GM12892 (cell line): ENCODE data around the gene S100A7. TPM values are rescaled to one million over a fixed set of nuclear protein-coding genes. Genes with fewer than 3 reads are reported as not detected.

ENCODE experiments used
- DNase-seq: peaks from one replicate; pipeline ENCODE4 v3.0.0; 2011; ENCODE audit not compliant: insufficient read length
- FAIRE-seq: peaks from 2 replicates; lab custom pipeline; 2011; peaks lifted over from hg19 to GRCh38; lab: Jason Lieb, UNC
- POLR2A ChIP-seq: IDR thresholded peaks from 2 replicates; pipeline ENCODE4 v1.6.1; 2011; ENCODE audit warnings: low read depth, low read length, control low read depth
- POLR2AphosphoS5 ChIP-seq: IDR thresholded peaks from 2 replicates; pipeline ENCODE4 v1.6.1; 2011; ENCODE audit warnings: low read depth, low read length, control low read depth
- TAF1 ChIP-seq: IDR thresholded peaks from 2 replicates; pipeline ENCODE4 v1.6.1; 2011; ENCODE audit warnings: low read depth, mild to moderate bottlenecking, control low read depth, low read length, borderline replicate concordance
- polyA plus RNA-seq: library from polyadenylated mRNA; unstranded; fragments of >200 nt; gene quantifications from one replicate; pipeline ENCODE4 v1.2.1, GENCODE V29; 2012; ENCODE audit warnings: missing spikeins, inconsistent platforms; ENCODE audit not compliant: missing spikeins

S100A7 gene
- polyA plus RNA-seq: not detected

- DNase-seq (no peak), FAIRE-seq (peak; percentile 38)
- TF ChIP-seq TAF1 (no peak), POLR2AphosphoS5 (no peak), POLR2A (no peak)
Observed at GRCh38 chr1:153460551-153460950, at the start of gene S100A7. Gene S100A7 (minus strand): TSS chr1:153460651. CDS start chr1:153459013, 1,638 bp downstream.

DNA sequence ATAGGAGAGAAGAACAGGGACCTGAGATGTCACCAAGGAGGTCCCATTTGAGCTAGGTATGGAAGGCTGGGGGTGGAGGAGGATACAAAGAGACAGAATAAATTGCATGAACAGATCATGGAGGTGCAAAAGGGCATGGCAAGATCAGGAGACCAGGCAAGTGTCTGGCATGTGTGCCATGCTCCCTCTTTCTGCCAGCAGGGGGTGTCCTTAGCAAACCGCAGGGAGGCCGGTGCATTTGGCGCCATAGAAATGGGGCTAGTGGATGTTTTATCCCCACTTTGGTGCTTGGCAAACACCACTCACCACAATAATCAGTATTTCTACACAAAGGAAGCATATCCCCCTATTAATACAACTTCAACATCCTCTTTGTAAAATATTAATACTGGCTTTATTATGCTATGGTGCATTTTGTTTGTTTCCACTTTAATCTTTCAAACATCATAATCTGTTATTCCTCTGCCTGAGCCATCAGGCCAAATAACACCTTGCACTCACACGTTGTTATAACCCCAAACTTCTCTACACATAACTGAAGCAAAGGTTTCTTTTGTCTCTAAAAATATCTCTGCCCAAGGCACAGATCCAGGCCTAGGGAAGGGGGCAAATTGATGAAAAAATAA lies 49.4 kb upstream of the S100A7 start:
- DNase-seq (peak; percentile 51), FAIRE-seq (no peak)
- TF ChIP-seq POLR2A: no peak
- TF ChIP-seq TAF1: no peak
- TF ChIP-seq POLR2AphosphoS5: no peak

DNA sequence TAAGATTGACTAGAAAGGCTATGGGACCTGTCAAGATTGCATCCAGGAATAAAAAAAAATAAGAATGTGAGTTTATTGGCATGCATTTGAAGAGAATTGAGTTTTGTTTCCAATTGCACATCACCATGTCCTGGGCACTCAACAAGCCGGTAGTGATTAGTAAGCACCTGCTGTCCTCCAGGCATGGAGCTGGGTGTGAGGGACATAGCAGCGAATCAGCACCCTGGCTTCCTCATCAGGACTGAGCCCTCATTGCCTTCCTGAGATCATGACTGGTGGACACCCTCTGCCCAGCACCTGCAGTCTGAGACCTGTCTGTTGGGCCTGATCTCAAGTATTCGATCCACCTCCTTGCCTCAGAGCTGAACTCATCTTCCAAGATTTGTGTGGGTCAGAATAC lies 48.6 kb upstream of the S100A7 start:
- FAIRE-seq (no peak), DNase-seq (no peak)
- TF ChIP-seq POLR2AphosphoS5: no peak
- TF ChIP-seq POLR2A: no peak
- no peak for TF ChIP-seq TAF1

DNA sequence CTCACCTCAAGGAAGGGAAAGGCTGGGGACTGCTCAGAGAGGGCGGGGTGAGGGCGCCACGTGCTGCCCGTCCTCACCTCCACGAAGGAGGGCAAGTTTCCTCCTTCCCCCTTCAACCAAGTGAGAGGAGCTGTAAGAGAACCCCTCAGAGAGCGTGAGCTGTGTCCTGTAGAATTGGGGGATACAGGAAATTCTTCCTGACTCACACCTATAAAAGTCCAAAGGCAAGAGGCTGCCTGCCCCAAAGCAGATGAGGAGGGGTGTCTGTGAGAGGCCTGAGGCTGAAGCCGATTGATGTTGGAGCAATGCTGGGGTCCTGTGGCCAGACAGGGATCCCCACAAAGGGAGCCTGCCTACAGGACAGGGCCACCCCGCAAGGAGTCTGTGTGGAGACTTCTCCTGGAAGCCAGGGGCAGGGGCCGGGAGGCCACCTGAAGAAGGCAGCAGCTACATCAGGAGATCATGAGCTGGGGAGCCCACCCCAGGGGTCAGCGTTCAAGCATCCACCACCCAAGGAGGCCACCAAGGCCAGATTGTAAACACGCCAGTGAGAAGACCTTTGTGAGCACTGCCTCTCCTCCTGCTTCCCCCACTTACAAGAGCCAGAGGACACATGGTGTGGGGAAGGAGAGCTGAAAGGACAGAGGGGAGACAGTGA lies 47.6 kb upstream of the S100A7 start:
- DNase-seq: no peak
- no peak for TF ChIP-seq POLR2A
- TF ChIP-seq POLR2AphosphoS5: no peak
- no peak for TF ChIP-seq TAF1
- no peak for FAIRE-seq

GRCh38 chr1:153506831-153507413 lies 46.5 kb upstream of the S100A7 start:
- DNase-seq (no peak), FAIRE-seq (no peak)
- no peak for TF ChIP-seq POLR2AphosphoS5
- no peak for TF ChIP-seq TAF1
- no peak for TF ChIP-seq POLR2A

DNA sequence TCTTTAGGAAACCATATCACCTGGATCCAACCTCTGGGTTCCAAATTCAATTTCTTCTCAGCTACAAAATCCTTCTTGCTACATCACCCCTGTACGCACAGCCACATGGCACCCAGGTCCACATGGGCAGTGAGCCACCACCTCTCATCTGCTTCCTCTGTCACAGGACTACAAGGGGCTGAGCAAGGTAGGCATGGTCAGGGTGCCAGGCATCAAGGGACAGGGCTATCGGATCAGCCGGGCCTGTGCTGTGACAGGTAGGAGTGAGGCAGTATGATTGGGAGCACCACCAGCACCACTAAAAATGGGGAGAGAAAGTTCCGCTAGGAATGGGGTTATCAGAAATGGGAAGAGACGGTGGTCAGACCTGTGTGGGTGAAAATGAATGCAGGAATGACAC lies 45.9 kb upstream of the S100A7 start:
- FAIRE-seq (no peak), DNase-seq (no peak)
- no peak for TF ChIP-seq POLR2AphosphoS5
- no peak for TF ChIP-seq POLR2A
- no peak for TF ChIP-seq TAF1

DNA sequence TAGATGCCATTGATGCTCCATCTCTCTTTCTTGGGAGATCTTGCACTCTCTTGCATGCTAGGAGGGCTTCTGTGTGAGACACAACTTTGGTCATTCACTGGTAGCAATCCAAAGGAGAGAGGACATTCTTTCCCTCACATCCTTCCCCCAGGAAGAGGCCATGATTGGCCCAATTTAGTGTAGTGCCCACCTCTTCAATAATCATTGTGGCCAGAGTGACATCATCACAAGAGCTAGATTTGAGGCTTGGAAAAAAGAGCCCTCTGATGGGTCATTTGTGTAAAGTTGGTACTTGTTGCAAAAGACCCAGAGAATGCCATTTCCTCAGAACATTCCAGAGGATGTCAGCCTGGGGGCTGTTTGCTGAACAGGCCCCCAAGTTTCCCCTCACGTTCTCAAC lies 45.1 kb upstream of the S100A7 start:
- no peak for DNase-seq
- TF ChIP-seq TAF1: no peak
- no peak for TF ChIP-seq POLR2A
- no peak for TF ChIP-seq POLR2AphosphoS5
- FAIRE-seq: no peak

DNA sequence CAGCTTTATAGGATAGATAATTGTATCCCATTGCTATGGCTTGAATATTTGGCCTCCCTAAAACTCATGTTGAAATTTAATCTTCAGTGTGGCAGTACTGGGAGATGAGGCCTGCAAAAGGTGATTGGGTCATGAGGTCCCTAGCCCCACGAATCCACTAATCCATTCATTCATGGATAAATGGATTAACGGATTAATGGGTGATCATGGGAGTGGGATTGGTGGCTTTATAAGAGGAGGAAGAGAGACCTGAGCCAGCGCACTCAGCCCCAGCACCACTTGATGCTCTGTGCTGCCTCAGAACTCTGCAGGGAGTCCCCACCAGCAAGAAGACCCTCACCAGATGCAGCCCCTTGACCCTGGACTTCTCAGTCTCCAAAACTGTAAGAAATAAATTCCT lies 43.3 kb upstream of the S100A7 start:
- FAIRE-seq (no peak), DNase-seq (no peak)

DNA sequence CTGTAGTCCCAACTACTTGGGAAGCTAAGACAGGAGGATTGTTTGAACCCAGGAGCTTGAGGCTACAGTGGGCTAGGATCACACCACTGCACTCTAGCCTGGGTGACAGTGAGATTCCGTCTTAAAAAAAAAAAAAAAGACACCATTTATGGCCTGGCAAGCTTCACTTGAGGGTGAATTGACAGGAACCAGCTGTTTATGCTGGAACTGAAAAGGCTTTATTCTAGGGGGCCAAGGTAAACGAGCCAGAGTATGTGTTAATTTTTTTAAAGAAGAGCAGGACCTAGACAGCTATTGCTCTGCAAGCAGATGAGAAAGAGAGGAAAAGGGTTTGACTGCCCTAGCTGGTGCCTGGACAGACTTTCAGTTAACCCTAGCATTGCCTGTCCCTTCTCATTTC lies 38.3 kb upstream of the S100A7 start:
- TF ChIP-seq TAF1: no peak
- no peak for TF ChIP-seq POLR2A
- no peak for TF ChIP-seq POLR2AphosphoS5
- no peak for FAIRE-seq
- DNase-seq: no peak

More for the DNA sequence above, 43.3 kb upstream of the S100A7 start:
- no peak for TF ChIP-seq TAF1
- TF ChIP-seq POLR2A: no peak
- no peak for TF ChIP-seq POLR2AphosphoS5

DNA sequence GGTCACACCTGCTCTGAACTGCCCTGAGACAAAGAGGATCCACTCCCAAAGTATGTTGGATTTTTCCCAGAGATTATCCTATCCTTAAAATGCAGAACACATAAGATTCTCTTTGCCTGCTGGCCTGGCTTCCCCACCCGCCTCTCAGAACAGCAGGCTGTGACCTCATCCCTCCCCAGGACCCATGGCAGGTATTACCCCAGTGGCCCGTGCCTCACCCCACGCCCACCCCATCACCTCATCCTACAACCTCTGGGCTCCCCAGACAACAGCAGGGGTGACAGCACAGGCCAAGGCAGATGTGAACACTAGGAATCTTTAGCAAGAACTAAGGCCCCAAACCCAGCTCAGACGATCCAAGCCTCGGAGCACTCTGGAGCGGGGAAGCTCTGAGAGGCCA lies 35.1 kb upstream of the S100A7 start:
- no peak for FAIRE-seq
- TF ChIP-seq POLR2A (no peak), TAF1 (no peak), POLR2AphosphoS5 (no peak)
- no peak for DNase-seq

DNA sequence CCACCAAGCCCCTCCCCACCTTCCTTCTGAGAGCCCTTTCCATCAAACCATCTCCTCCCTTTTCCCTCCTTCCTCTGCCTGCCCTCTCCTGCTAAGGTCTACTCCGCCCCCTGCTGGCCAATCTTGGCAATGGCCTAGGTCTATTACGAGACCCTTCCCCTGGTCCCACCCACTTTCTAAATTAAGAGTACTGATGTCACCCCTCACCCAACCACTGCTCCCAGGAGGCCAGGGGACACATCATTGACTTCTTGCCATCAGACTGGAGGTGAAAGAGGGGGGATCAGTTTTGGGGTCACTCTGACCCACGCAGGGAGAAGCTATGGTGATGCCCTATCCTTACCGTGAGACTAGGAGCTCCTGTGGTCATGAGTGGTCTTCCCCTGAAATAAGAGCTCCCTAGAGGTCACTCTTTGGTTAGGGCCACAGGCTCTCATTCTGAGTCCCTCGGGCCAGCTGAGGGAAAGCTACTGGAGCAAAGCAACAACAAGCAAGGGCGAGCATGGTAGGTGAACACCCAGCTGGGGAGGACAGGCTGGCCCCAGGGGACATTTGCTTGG lies 34.6 kb upstream of the S100A7 start:
- DNase-seq: peak; percentile 31
- peak; percentile 24 for FAIRE-seq
- TF ChIP-seq POLR2AphosphoS5 (no peak), POLR2A (no peak), TAF1 (no peak)

DNA sequence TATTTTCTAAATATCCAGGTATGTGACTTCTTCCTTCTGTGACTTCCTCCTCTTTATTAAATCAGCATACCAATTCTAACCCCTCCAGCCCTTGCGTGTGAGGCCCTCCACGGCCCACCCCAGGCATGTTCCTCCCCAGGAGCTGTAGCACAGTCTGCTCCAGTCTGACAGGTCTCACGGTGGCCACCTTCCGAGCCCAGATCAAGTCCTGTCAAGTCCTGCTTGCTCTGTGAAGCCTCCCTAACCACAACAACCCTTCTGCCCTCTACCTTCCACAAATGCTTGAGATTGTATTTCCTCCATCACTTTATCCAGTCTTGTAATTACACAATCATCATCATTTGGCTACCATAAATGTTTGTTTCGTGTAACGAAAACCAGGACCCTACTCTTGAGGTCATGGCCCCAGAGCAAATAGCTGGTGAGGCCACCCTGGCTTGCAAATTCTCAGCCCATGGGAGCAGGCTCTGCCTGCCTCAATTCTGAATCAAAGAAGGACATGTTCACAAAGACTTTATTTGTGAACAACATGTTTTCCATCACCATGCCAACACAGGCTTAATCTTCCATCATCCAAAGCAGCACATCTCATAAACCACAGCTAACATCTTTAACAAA lies 33.0 kb upstream of the S100A7 start:
- DNase-seq (no peak), FAIRE-seq (no peak)
- TF ChIP-seq TAF1 (no peak), POLR2AphosphoS5 (no peak), POLR2A (no peak)
